Smooth muscle cell (in vitro differentiated cells): Measurements from ENCODE around the gene VAC14. TPM values are rescaled to one million over a fixed set of nuclear protein-coding genes. Genes with fewer than 3 reads are reported as not detected.

Experiments
- DNase-seq: peaks from one replicate; lab custom pipeline; 2025; ENCODE audit not compliant: unreplicated experiment; lab: John Stamatoyannopoulos, UW
- H2AFZ ChIP-seq: fragments of 200-600 bp; sonication (generic); 2 replicates; pipeline ENCODE4 v1.6.0; 2016; ENCODE audit warnings: antibody characterized with exemption, low read depth, mild to moderate bottlenecking
- H3F3A ChIP-seq: fragments of 200-600 bp; sonication (generic); 2 replicates; pipeline ENCODE4 v1.6.0; 2017; ENCODE audit warnings: antibody characterized with exemption, low read depth
- H3K27ac ChIP-seq: fragments of 200-600 bp; sonication (generic); 2 replicates; pipeline ENCODE4 v1.5.1; 2016; ENCODE audit warnings: low read depth, mild to moderate bottlenecking
- H3K27me3 ChIP-seq: fragments of 200-600 bp; sonication (generic); 2 replicates; pipeline ENCODE4 v1.6.1; 2016; ENCODE audit warnings: low read depth, mild to moderate bottlenecking
- H3K36me3 ChIP-seq: fragments of 200-600 bp; sonication (generic); 2 replicates; pipeline ENCODE4 v1.5.1; 2016; ENCODE audit warnings: low read depth
- H3K4me1 ChIP-seq: fragments of 200-600 bp; sonication (generic); 2 replicates; pipeline ENCODE4 v1.5.1; 2016; ENCODE audit warnings: low read depth
- H3K4me2 ChIP-seq: fragments of 200-600 bp; sonication (generic); 2 replicates; pipeline ENCODE4 v1.6.0; 2016; ENCODE audit warnings: mild to moderate bottlenecking
- H3K4me3 ChIP-seq: fragments of 200-600 bp; sonication (generic); 2 replicates; pipeline ENCODE4 v1.5.1; 2016; ENCODE audit warnings: mild to moderate bottlenecking
- H3K79me2 ChIP-seq: fragments of 200-600 bp; sonication (generic); 2 replicates; pipeline ENCODE4 v1.6.0; 2016; ENCODE audit warnings: low read depth, mild to moderate bottlenecking
- H3K9ac ChIP-seq: fragments of 200-600 bp; sonication (generic); 2 replicates; pipeline ENCODE4 v1.6.0; 2016; ENCODE audit warnings: low read depth
- H3K9me3 ChIP-seq: fragments of 200-600 bp; sonication (generic); replicated peaks from 2 replicates; pipeline ENCODE4 v1.5.1; 2016; ENCODE audit warnings: low read depth
- H4K20me1 ChIP-seq: fragments of 200-600 bp; sonication (generic); 2 replicates; pipeline ENCODE4 v1.6.0; 2016; ENCODE audit warnings: low read depth
- WGBS: methylation state at CpG from one replicate; pipeline ENCODE4 v1.1.7; 2016; ENCODE audit warnings: low lambda C conversion rate; 5-methylcytosine and 5-hydroxymethylcytosine counted together
- polyA plus RNA-seq: library from polyadenylated mRNA; unstranded; fragments of >200 nt; fragmentation: Nextera tagmentation; extraction: Ambion mirVana; gene quantifications from 2 replicates; pipeline ENCODE4 v1.2.1, GENCODE V29; 2016
- total RNA-seq: library from RNA; depleted of rRNA; stranded (reverse); fragments of >200 nt; gene quantifications from 2 replicates; pipeline ENCODE4 v1.2.3, GENCODE V29; 2014
- TF ChIP-seq, protein P1 (sequence below): fragments of 200-600 bp; sonication (generic); IDR thresholded peaks from 2 replicates; pipeline ENCODE4 v1.5.1; 2017; ENCODE audit warnings: borderline replicate concordance, mild to moderate bottlenecking, antibody characterized with exemption; ENCODE audit not compliant: insufficient read depth, poor library complexity, severe bottlenecking

VAC14 gene
- total and polyA plus RNA-seq, 2 experiments from 2014 or later: 27.9 to 52.3 TPM

DNA sequence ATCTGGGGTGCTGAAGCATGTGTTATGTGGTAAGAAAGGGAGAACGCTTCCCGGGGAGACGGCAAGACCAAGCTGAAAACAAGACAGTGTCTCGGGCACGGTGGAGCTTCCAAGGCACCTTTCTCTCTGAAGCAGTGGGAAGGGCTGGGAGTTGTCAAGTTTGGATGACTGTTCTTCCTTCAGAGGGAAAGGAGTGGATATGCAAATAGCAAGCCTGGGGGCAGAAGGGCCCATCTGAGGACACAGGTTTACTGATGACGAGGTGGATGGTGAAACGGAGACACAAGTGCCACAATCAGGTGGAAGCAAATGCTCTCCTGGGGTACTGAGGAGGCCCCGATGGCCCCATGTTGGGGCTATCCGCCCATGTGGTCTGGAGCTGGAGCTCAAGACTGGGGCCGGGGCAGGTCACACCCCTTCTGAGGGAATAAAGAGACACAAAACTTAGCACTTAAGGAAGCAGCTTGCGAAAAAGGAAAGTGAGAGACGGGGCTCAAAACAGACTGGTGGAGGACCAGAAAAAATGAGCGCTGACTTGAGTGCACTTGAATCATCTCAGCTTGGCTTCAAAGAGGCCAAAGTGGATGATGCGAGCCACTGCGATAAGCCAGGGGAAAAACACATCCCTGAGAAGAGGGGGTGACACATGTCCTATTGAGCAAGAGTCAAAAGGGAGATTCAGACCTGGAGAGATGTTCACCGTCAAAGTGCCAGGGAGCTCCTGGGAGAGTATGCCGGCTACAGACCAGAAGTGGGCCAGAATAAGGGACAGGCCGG lies 80.3 kb downstream of the VAC14 start:
- Histone ChIP-seq H3K27ac (no peak overlapping the region), H3K9ac (no peak overlapping the region), H3K4me1 (peaks cover 7% of the 10 kb centered on the region), H3K4me2 (no peak overlapping the region), H3K9me3 (no peaks in the 10 kb centered on the region), H4K20me1 (no peaks in the 10 kb centered on the region), H3K36me3 (no peaks in the 10 kb centered on the region), H2AFZ (no peak overlapping the region), H3F3A (no peaks in the 10 kb centered on the region), H3K27me3 (no peaks in the 10 kb centered on the region), H3K79me2 (no peaks in the 10 kb centered on the region), H3K4me3 (no peak overlapping the region)
- TF ChIP-seq, protein P1, sequence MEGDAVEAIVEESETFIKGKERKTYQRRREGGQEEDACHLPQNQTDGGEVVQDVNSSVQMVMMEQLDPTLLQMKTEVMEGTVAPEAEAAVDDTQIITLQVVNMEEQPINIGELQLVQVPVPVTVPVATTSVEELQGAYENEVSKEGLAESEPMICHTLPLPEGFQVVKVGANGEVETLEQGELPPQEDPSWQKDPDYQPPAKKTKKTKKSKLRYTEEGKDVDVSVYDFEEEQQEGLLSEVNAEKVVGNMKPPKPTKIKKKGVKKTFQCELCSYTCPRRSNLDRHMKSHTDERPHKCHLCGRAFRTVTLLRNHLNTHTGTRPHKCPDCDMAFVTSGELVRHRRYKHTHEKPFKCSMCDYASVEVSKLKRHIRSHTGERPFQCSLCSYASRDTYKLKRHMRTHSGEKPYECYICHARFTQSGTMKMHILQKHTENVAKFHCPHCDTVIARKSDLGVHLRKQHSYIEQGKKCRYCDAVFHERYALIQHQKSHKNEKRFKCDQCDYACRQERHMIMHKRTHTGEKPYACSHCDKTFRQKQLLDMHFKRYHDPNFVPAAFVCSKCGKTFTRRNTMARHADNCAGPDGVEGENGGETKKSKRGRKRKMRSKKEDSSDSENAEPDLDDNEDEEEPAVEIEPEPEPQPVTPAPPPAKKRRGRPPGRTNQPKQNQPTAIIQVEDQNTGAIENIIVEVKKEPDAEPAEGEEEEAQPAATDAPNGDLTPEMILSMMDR: no peak
- WGBS: 80% methylated on average over 18 of the region's 18 CpGs
- DNase-seq: no peak

GRCh38 chr16:70717065-70717464 lies 83.9 kb downstream of the VAC14 start:
- Histone ChIP-seq H2AFZ (no peak overlapping the region), H3K27ac (no peak overlapping the region), H4K20me1 (no peaks in the 10 kb centered on the region), H3K4me1 (peaks cover 19% of the 10 kb centered on the region), H3F3A (no peaks in the 10 kb centered on the region), H3K36me3 (no peaks in the 10 kb centered on the region), H3K9me3 (no peaks in the 10 kb centered on the region), H3K9ac (no peak overlapping the region), H3K4me2 (no peak overlapping the region), H3K4me3 (no peak overlapping the region), H3K79me2 (no peaks in the 10 kb centered on the region), H3K27me3 (no peaks in the 10 kb centered on the region)
- TF ChIP-seq, protein P1: no peak
- no peak for DNase-seq
- WGBS: 96% methylated on average over 9 of the region's 9 CpGs

DNA sequence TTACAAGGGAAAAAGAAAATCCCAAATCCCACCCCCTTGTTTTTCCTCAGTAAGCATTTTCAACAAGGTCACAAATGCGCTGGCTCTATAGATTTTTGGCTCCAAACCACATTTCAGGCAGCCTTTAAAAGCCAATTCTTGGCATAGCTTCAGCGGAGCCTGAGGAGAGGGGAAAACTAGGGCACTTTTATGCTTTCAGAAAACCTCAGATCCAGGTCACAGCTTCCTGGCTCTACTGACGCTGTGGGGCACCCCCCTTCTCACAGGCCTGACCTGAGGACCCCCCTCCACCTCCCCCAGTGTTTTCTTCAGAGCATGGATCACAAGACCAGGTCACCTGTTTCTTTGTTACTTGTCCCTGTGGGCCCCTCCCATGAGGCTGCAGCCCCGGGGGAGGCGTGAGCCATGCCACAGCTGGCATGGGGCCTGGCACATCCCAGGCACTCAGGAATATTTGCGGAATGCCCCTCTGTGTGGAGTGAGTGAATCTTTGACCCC lies 85.0 kb downstream of the VAC14 start:
- H3K27me3 ChIP-seq: no peaks in the 10 kb centered on the region
- H3K4me2 ChIP-seq: peak overlapping the region; percentile 47
- no peak overlapping the region for H3K4me3 ChIP-seq
- DNase-seq: no peak
- H3K4me1 ChIP-seq: peaks cover 19% of the 10 kb centered on the region
- H3F3A ChIP-seq: no peaks in the 10 kb centered on the region
- H3K9me3 ChIP-seq: no peaks in the 10 kb centered on the region
- H3K36me3 ChIP-seq: no peaks in the 10 kb centered on the region
- no peaks in the 10 kb centered on the region for H4K20me1 ChIP-seq
- TF ChIP-seq, protein P1: no peak
- H3K79me2 ChIP-seq: no peaks in the 10 kb centered on the region
- H3K27ac ChIP-seq: peak overlapping the region; percentile 18
- no peak overlapping the region for H3K9ac ChIP-seq
- no peak overlapping the region for H2AFZ ChIP-seq
- 72% methylated on average over 6 of the region's 6 CpGs for WGBS
